Panc1 (cell line): ENCODE data around the gene RAB28.

Source experiments
- CTCF ChIP-seq: fragments of 450-650 bp; IDR thresholded peaks from 2 replicates; pipeline ENCODE4 v1.5.1; 2017; ENCODE audit warnings: mild to moderate bottlenecking
- POLR2AphosphoS5 ChIP-seq: IDR thresholded peaks from 2 replicates; pipeline ENCODE4 v1.6.1; 2012; ENCODE audit warnings: mild to moderate bottlenecking, low read depth, low read length, moderate library complexity
- REST ChIP-seq, 2 experiments: IDR thresholded peaks; 2 replicates each; pipeline ENCODE4 v1.6.1; 2011 to 2012; ENCODE audit warnings: low read depth in 2 of 2, control low read depth in 1 of 2, low read length in 1 of 2, mild to moderate bottlenecking in 1 of 2, moderate library complexity in 1 of 2; ENCODE audit not compliant: insufficient read depth in 1 of 2
- SIN3A ChIP-seq: IDR thresholded peaks from 2 replicates; pipeline ENCODE4 v1.6.1; 2012; ENCODE audit warnings: low read depth, mild to moderate bottlenecking, low read length, moderate library complexity, borderline replicate concordance; ENCODE audit not compliant: insufficient read depth

GRCh38 chr4:13355111-13355880 lies 128.8 kb downstream of the RAB28 start:
- TF ChIP-seq CTCF = no peak
- no peak for TF ChIP-seq REST (IDR thresholded peaks at IDR 0.05; ENCODE audit: insufficient read depth in 1 of 2, low read depth in 2 of 2, low read length in 1 of 2)
- TF ChIP-seq SIN3A = no peak
- TF ChIP-seq POLR2AphosphoS5 = no peak
